ENCODE data around the gene NRAP.

The NRAP gene

GRCh38 chr10:113639966-113640365, 23.9 kb downstream of the NRAP start:
- DNase-seq, result no peak

GRCh38 chr10:113631684-113632367, 32.0 kb downstream of the NRAP start:
- no peak for DNase-seq

GRCh38 chr10:113630929-113631533, 32.8 kb downstream of the NRAP start:
- no peak for DNase-seq

GRCh38 chr10:113628607-113629153, 35.2 kb downstream of the NRAP start:
- DNase-seq, result no peak

GRCh38 chr10:113627836-113628235, 36.0 kb downstream of the NRAP start:
- DNase-seq, result no peak

GRCh38 chr10:113626809-113627355, 37.0 kb downstream of the NRAP start:
- no peak for DNase-seq

GRCh38 chr10:113625461-113626186, 38.2 kb downstream of the NRAP start:
- no peak for DNase-seq

- no peak for DNase-seq
These were observed 41.0 kb downstream of the NRAP start for GRCh38 chr10:113622831-113623230.

GRCh38 chr10:113621799-113622198, 42.0 kb downstream of the NRAP start:
- no peak for DNase-seq

GRCh38 chr10:113620936-113621335, 42.9 kb downstream of the NRAP start:
- no peak for DNase-seq

- no peak for DNase-seq
These were observed 43.3 kb downstream of the NRAP start for GRCh38 chr10:113620511-113620910.

- no peak for DNase-seq
These were observed 44.4 kb downstream of the NRAP start for GRCh38 chr10:113619401-113619800.

GRCh38 chr10:113618338-113618737, 45.5 kb downstream of the NRAP start:
- no peak for DNase-seq

GRCh38 chr10:113617086-113617485, 46.8 kb downstream of the NRAP start:
- DNase-seq, result no peak

- no peak for DNase-seq
These were observed 47.4 kb downstream of the NRAP start for GRCh38 chr10:113616244-113617074.

- no peak for DNase-seq
These were observed 49.7 kb downstream of the NRAP start for GRCh38 chr10:113613977-113614690.

- DNase-seq, result no peak
These were observed 50.4 kb downstream of the NRAP start for GRCh38 chr10:113613427-113613826.

GRCh38 chr10:113612154-113612553, 51.7 kb downstream of the NRAP start:
- no peak for DNase-seq

GRCh38 chr10:113610631-113611601, 52.9 kb downstream of the NRAP start:
- DNase-seq, result no peak

- no peak for DNase-seq
These were observed 54.1 kb downstream of the NRAP start for GRCh38 chr10:113609704-113610108.
